IgD-negative memory B cell (primary cell): Measurements from ENCODE around the gene WNT4. TPM values are rescaled to one million over a fixed set of nuclear protein-coding genes. Genes with fewer than 3 reads are reported as not detected.

ENCODE experiments used
- H3K27ac Mint-ChIP-seq, 3 donors: one replicate each; pipeline ENCODE4 v1.8.0; 2020 to 2022; ENCODE audit warnings: mild to moderate bottlenecking in 3 of 3, mixed read lengths in 3 of 3, moderate library complexity in 1 of 3
- H3K27me3 Mint-ChIP-seq: one replicate; pipeline ENCODE4 v1.8.0; 2021; ENCODE audit warnings: mixed read lengths
- H3K36me3 Mint-ChIP-seq: one replicate; pipeline ENCODE4 v1.8.0; 2020; ENCODE audit warnings: mild to moderate bottlenecking, mixed read lengths
- H3K4me1 Mint-ChIP-seq, 3 donors: one replicate each; pipeline ENCODE4 v1.8.0; 2020 to 2022; ENCODE audit warnings: mixed read lengths in 3 of 3, mild to moderate bottlenecking in 1 of 3
- H3K4me3 Mint-ChIP-seq, 4 donors: one replicate each; pipeline ENCODE4 v1.8.0; 2020 to 2022; ENCODE audit warnings: mild to moderate bottlenecking in 4 of 4, mixed read lengths in 4 of 4, moderate library complexity in 3 of 4
- H3K9me3 Mint-ChIP-seq, 3 donors: one replicate each; pipeline ENCODE4 v1.8.0; 2020 to 2021; ENCODE audit warnings: mixed read lengths in 3 of 3, mild to moderate bottlenecking in 1 of 3
- polyA plus RNA-seq: library from polyadenylated mRNA; unstranded; fragments of 300-500 nt; fragmentation: Illumina TruSeq; gene quantifications from one replicate; pipeline ENCODE4 v1.2.3, GENCODE V29; 2021

WNT4 gene
- polyA plus RNA-seq, 1 donor from 2014 or later, result not detected

DNA sequence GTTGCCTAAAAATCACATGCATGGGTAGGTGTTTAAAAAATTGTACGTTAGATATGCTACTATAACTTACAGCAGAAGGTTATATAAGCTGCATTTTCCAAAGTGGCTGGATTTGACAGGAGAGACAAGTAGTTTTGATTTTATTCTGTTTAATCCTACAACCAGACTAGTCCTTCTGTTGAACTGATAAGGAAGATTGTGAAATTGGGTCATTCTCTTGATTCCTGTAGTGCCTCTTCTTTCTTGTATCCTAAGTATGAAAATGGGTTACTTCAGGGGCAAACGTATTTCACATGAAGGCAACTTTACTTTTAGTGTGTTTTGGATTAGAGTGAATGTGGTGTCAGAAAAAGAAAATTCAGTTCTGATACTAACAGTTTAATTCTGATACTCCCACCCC lies 71.4 kb downstream of the WNT4 start:
- H3K27ac Mint-ChIP-seq, result peak overlapping the region; percentile 42 to 83 (median 66)
- H3K4me3 Mint-ChIP-seq, result peak overlapping the region in 1 of 4 donors; percentile 76
- no peaks in the 10 kb centered on the region for H3K27me3 Mint-ChIP-seq
- H3K9me3 Mint-ChIP-seq, result no peaks in the 10 kb centered on the region
- peaks cover 6% of the 10 kb centered on the region for H3K36me3 Mint-ChIP-seq
- H3K4me1 Mint-ChIP-seq, result peaks cover 53 to 66% (median 61%) of the 10 kb centered on the region in 3 donors

Other genes starting within 250 kb of the WNT4 start
- 0.90 TPM for gene HSPG2, start 205.8 kb downstream of the WNT4 start, polyA plus RNA-seq
- gene CELA3B, start 166.1 kb downstream of the WNT4 start, polyA plus RNA-seq, result not detected
- not detected for gene CELA3A, start 141.4 kb downstream of the WNT4 start, polyA plus RNA-seq
- gene CDC42, start 90.4 kb downstream of the WNT4 start, polyA plus RNA-seq, result 268 TPM